ENCODE results near the gene CLEC4G.

CLEC4G gene

DNA sequence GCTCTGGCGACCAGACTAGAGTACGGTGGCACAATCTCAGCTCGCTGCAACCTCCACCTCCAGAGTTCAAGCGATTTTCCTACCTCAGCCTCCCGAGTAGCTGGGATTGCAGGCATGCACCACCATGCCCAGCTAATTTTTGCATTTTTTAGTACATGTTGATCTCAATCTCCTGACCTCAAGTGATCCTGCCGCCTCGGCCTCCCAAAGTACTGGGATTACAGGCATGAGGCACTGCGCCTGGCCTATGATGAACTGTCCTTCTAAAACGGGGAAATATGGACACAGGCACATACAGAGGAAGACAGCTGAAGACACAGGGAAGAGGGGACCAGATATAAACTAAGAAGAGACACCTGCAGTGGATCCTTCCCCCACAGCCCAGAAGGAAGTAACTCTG is 43.9 kb upstream of the CLEC4G start:
- TF ChIP-seq TCF12 (IDR thresholded peaks at IDR 0.05; ENCODE audit: low read depth) (no peak), EGR1 (IDR thresholded peaks at IDR 0.05) (no peak), EP300 (IDR thresholded peaks at IDR 0.05; ENCODE audit: borderline replicate concordance) (no peak), TEAD4 (IDR thresholded peaks at IDR 0.05) (no peak), CEBPB (IDR thresholded peaks at IDR 0.05) (no peak)

DNA sequence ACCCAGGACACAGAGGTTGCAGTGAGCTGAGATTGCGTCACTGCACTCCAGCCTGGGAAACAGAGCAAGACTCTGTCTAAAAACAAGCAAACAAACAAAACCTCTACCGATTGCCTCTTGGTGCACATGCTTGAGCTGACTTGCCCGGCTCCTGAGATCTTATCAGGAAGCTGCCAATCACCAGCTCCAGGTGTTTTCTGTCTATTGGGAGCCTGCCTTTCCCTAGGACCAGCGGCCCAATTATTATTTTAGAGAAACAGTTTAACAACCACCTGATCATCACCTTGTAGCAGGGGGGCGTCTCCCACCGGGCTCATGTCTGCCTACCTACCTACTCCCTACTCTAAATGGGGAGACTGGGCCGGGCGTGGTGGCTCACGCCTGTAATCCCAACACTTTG is 41.9 kb upstream of the CLEC4G start:
- TF ChIP-seq EP300 (IDR thresholded peaks at IDR 0.05; ENCODE audit: borderline replicate concordance): no peak
- TF ChIP-seq YY1 (IDR thresholded peaks at IDR 0.05; ENCODE audit: low read depth): no peak
- TF ChIP-seq NFIC (IDR thresholded peaks at IDR 0.05): no peak
- TF ChIP-seq, protein P1, sequence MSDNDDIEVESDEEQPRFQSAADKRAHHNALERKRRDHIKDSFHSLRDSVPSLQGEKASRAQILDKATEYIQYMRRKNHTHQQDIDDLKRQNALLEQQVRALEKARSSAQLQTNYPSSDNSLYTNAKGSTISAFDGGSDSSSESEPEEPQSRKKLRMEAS (IDR thresholded peaks at IDR 0.05): no peak
- no peak for TF ChIP-seq EGR1 (IDR thresholded peaks at IDR 0.05)
- no peak for TF ChIP-seq CREB1 (IDR thresholded peaks at IDR 0.05; ENCODE audit: low read depth)
- no peak for TF ChIP-seq ZBTB7A (IDR thresholded peaks at IDR 0.05; ENCODE audit: low read depth)

DNA sequence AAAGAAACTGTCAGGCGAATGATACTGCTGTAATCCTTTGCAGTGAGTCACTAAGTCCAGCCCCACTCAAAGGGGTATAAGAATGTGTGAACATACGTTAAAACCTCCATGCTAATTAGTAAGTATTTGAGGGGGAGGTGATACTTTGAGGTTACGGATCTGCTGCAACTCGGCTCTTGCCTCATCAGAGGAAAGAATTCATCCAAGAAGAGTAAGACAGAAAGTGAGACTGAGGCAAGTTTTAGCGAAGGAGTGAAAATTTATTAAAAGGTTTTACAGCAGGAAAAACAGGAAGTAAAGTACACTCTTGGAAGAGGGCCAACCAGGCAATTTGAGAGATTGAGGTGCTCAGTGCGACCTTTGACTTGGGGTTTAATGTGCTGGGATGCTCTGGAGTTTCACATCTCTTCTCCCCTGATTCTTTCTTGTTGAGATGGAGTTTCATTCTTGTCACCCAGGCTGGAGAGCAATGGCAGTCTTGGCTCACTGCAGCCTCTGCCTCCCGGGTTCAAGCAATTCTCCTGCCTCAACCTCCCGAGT is 40.9 kb upstream of the CLEC4G start:
- TF ChIP-seq TEAD4 (IDR thresholded peaks at IDR 0.05) (no peak), ZBTB7A (IDR thresholded peaks at IDR 0.05; ENCODE audit: low read depth) (no peak), FOXM1 (IDR thresholded peaks at IDR 0.05; ENCODE audit: borderline replicate concordance, low read depth) (no peak), NFIC (IDR thresholded peaks at IDR 0.05) (no peak), CREB1 (IDR thresholded peaks at IDR 0.05; ENCODE audit: low read depth) (no peak), YY1 (IDR thresholded peaks at IDR 0.05; ENCODE audit: low read depth) (no peak), EGR1 (IDR thresholded peaks at IDR 0.05) (no peak), TAF1 (IDR thresholded peaks at IDR 0.05; ENCODE audit: low read depth) (no peak), EP300 (IDR thresholded peaks at IDR 0.05; ENCODE audit: borderline replicate concordance) (no peak), RAD21 (IDR thresholded peaks at IDR 0.05; ENCODE audit: low read depth) (no peak), TCF12 (IDR thresholded peaks at IDR 0.05; ENCODE audit: low read depth) (no peak)
- TF ChIP-seq, protein P2, sequence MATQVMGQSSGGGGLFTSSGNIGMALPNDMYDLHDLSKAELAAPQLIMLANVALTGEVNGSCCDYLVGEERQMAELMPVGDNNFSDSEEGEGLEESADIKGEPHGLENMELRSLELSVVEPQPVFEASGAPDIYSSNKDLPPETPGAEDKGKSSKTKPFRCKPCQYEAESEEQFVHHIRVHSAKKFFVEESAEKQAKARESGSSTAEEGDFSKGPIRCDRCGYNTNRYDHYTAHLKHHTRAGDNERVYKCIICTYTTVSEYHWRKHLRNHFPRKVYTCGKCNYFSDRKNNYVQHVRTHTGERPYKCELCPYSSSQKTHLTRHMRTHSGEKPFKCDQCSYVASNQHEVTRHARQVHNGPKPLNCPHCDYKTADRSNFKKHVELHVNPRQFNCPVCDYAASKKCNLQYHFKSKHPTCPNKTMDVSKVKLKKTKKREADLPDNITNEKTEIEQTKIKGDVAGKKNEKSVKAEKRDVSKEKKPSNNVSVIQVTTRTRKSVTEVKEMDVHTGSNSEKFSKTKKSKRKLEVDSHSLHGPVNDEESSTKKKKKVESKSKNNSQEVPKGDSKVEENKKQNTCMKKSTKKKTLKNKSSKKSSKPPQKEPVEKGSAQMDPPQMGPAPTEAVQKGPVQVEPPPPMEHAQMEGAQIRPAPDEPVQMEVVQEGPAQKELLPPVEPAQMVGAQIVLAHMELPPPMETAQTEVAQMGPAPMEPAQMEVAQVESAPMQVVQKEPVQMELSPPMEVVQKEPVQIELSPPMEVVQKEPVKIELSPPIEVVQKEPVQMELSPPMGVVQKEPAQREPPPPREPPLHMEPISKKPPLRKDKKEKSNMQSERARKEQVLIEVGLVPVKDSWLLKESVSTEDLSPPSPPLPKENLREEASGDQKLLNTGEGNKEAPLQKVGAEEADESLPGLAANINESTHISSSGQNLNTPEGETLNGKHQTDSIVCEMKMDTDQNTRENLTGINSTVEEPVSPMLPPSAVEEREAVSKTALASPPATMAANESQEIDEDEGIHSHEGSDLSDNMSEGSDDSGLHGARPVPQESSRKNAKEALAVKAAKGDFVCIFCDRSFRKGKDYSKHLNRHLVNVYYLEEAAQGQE (IDR thresholded peaks at IDR 0.05; ENCODE audit: low read depth): no peak
- TF ChIP-seq, protein P3, sequence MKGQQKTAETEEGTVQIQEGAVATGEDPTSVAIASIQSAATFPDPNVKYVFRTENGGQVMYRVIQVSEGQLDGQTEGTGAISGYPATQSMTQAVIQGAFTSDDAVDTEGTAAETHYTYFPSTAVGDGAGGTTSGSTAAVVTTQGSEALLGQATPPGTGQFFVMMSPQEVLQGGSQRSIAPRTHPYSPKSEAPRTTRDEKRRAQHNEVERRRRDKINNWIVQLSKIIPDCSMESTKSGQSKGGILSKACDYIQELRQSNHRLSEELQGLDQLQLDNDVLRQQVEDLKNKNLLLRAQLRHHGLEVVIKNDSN (IDR thresholded peaks at IDR 0.05): no peak

DNA sequence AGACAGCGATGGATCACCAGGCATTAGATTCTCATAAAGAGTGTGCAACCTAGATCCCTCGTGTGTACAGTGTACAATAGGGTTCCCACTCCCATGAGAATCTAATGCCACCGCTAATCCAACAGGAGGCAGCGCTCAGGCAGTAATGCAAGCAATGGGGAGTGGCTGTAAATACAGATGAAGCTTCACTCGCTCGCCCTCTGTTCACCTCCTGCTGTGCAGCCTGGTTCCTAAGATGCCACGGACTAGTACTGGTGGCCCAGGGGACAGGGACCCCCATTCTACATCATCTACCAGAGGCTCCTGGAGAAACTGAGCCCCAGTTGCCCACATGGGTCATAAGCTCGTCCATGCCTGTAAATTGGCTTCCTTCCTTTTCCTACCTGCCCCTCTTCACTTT is 39.2 kb upstream of the CLEC4G start:
- no peak for TF ChIP-seq CREB1 (IDR thresholded peaks at IDR 0.05; ENCODE audit: low read depth)
- TF ChIP-seq CEBPB (IDR thresholded peaks at IDR 0.05): no peak
- TF ChIP-seq, protein P3 (IDR thresholded peaks at IDR 0.05): no peak
- TF ChIP-seq TAF1 (IDR thresholded peaks at IDR 0.05; ENCODE audit: low read depth): no peak
- TF ChIP-seq YY1 (IDR thresholded peaks at IDR 0.05; ENCODE audit: low read depth): no peak

DNA sequence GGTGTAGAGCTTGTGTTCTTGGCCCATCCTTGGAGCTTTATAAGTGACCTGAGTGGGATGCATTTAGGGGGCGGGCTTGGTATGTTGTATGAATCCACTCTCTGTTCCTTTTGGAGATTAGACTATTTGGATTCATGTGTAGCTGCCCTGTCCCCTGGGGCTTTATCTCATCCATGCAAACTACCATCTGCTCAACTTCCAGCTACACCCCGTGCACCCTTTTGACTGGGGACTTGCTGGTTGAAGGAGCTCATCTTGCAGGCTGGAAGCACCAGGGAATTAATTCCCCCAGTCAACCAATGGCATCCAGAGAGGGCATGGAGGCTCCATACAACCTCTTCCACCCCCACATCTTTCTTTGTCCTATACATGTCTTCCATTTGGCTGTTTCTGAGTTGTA is 37.3 kb upstream of the CLEC4G start:
- TF ChIP-seq EGR1 (IDR thresholded peaks at IDR 0.05): no peak
- TF ChIP-seq, protein P2 (IDR thresholded peaks at IDR 0.05; ENCODE audit: low read depth): no peak
- TF ChIP-seq TEAD4 (IDR thresholded peaks at IDR 0.05): no peak
- TF ChIP-seq TAF1 (IDR thresholded peaks at IDR 0.05; ENCODE audit: low read depth): no peak
- TF ChIP-seq ZBTB7A (IDR thresholded peaks at IDR 0.05; ENCODE audit: low read depth): no peak
- TF ChIP-seq, protein P1 (IDR thresholded peaks at IDR 0.05): no peak

DNA sequence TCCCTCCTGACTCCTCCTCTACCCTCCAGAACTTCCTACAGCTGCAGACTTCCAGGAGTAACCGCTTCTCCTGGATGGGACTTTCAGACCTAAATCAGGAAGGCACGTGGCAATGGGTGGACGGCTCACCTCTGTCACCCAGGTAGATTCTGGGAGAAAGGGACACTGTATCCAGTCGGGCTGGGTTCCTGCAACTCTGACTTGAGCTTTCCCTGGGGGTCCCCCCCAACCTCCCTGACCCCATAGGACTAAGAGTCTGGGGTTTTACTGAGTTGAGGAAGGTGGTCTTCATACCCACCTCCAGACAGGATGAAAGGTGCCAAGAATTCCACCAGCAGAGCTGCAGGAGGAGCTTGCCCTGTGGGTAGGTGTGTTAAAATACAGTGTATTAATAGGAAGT is 35.6 kb upstream of the CLEC4G start:
- TF ChIP-seq, protein P3 (IDR thresholded peaks at IDR 0.05): no peak
- TF ChIP-seq YY1 (IDR thresholded peaks at IDR 0.05; ENCODE audit: low read depth) (no peak), FOXM1 (IDR thresholded peaks at IDR 0.05; ENCODE audit: borderline replicate concordance, low read depth) (no peak), TAF1 (IDR thresholded peaks at IDR 0.05; ENCODE audit: low read depth) (no peak), EP300 (IDR thresholded peaks at IDR 0.05; ENCODE audit: borderline replicate concordance) (no peak), CEBPB (IDR thresholded peaks at IDR 0.05) (no peak), RAD21 (IDR thresholded peaks at IDR 0.05; ENCODE audit: low read depth) (no peak), EGR1 (IDR thresholded peaks at IDR 0.05) (no peak), TEAD4 (IDR thresholded peaks at IDR 0.05) (no peak), NFIC (IDR thresholded peaks at IDR 0.05) (no peak), CREB1 (IDR thresholded peaks at IDR 0.05; ENCODE audit: low read depth) (no peak), ZBTB7A (IDR thresholded peaks at IDR 0.05; ENCODE audit: low read depth) (no peak), TCF12 (IDR thresholded peaks at IDR 0.05; ENCODE audit: low read depth) (no peak)
- TF ChIP-seq, protein P2 (IDR thresholded peaks at IDR 0.05; ENCODE audit: low read depth): no peak
- TF ChIP-seq, protein P1 (IDR thresholded peaks at IDR 0.05): no peak

Data from Ishikawa (cell line).